Adrenal gland (tissue), 12 donors: Measurements from ENCODE around the gene DYNLT3. TPM values are rescaled to one million over a fixed set of nuclear protein-coding genes. Genes with fewer than 3 reads are reported as not detected.

ENCODE experiments used
- DNase-seq, 7 donors: peaks; one replicate each; pipeline ENCODE4 v3.0.0-alpha.2; 2019 to 2020
- H3K27ac ChIP-seq, 5 donors: fragments of 200-600 bp; sonication (generic) in 4 of 5; 1 replicate in 3 of 5; 2 replicates in 2 of 5; pipeline versions ENCODE4 v1.5.1 to v1.8.0; 2016 to 2020; ENCODE audit warnings: mild to moderate bottlenecking in 1 of 5
- H3K27me3 ChIP-seq: fragments of 200-600 bp; 2 replicates; pipeline ENCODE4 v1.8.0; 2021
- H3K36me3 ChIP-seq, 2 donors: fragments of 200-600 bp; replicated peaks in 1 of 2; 1 replicate in 1 of 2; 2 replicates in 1 of 2; pipeline versions ENCODE4 v1.5.1 to v1.8.0; 2018 to 2022
- H3K4me1 ChIP-seq, 2 donors: fragments of 200-600 bp; replicated peaks in 1 of 2; 1 replicate in 1 of 2; 2 replicates in 1 of 2; pipeline versions ENCODE4 v1.5.1 to v1.8.0; 2018 to 2021
- H3K4me3 ChIP-seq, 4 donors: fragments of 200-600 bp; sonication (generic) in 3 of 4; one replicate each; pipeline ENCODE4 v1.5.1; 2016 to 2018
- H3K9me3 ChIP-seq, 3 donors: fragments of 200-600 bp; sonication (generic) in 1 of 3; replicated peaks in 1 of 3; 1 replicate in 2 of 3; 2 replicates in 1 of 3; pipeline versions ENCODE4 v1.5.1 to v1.8.0; 2016 to 2021
- CTCF ChIP-seq, 6 experiments: fragments of 450-650 bp in 4 of 6; fragments of 200-600 bp in 2 of 6; sonication (generic) in 1 of 6; IDR thresholded peaks; 1 replicate in 5 of 6; 2 replicates in 1 of 6; pipeline versions ENCODE4 v1.5.1 to v1.8.0; 2016 to 2021; ENCODE audit warnings: antibody characterized with exemption in 6 of 6, mild to moderate bottlenecking in 2 of 6, moderate library complexity in 1 of 6
- POLR2A ChIP-seq, 2 donors: fragments of 450-650 bp; IDR thresholded peaks; one replicate each; pipeline ENCODE4 v1.6.1; 2017; ENCODE audit warnings: antibody characterized with exemption in 2 of 2, mild to moderate bottlenecking in 2 of 2, moderate library complexity in 1 of 2
- WGBS, 4 donors: extraction: QIAGEN DNeasy Blood & Tissue Kit in 2 of 4; methylation state at CpG; one replicate each; pipeline versions ENCODE4 v1.1.5 to v1.1.7; 2013 to 2017; 5-methylcytosine and 5-hydroxymethylcytosine counted together
- intact Hi-C, 2 donors: fragments of 100-400 bp; cut with DNase I; formaldehyde crosslinking; loops; one replicate each; pipeline versions ENCODE4 v1.14.1 to v1.15.0; 2022 to 2023
- polyA plus RNA-seq, 3 donors: library from polyadenylated mRNA; stranded (reverse); fragments of 200-250 nt in 2 of 3; fragments of 350-450 nt in 1 of 3; fragmentation: Illumina TruSeq in 1 of 3; extraction: RNeasy Lipid Tissue Mini Kit (QIAGEN cat#74804) in 1 of 3; gene quantifications; one replicate each; pipeline ENCODE4 v1.2.3, GENCODE V29; 2013 to 2014
- total RNA-seq, 9 donors: library from RNA; depleted of rRNA in 4 of 9; stranded (reverse); fragments of >200 nt in 4 of 9; fragments of 120-200 nt in 1 of 9; fragmentation: NEBNext Ultra II Directional in 1 of 9; extraction: Animal tissue kit (Norgen Biotek cat#: 25700) in 1 of 9; gene quantifications; one replicate each; pipeline versions ENCODE4 v1.1.0 to v1.2.4, GENCODE V29; 2013 to 2023
- donor health status: healthy with polysubstance abuse.
- donor health status: Bipolar disorder and iron deficiency.
- donor health status: DM: yes; HTN: yes; CAD: no.
- donor health status: DM: no; HTN: no; CAD: no.
- donor health status: DM: no; HTN: no; CAD: no.
- donor health status: DM: yes; HTN: yes; CAD: no.

DYNLT3 gene
- total and polyA plus RNA-seq, 12 donors, result 25.2 to 137 (median 51.4) TPM

- Histone ChIP-seq H3K4me1 (peaks cover 0 to 4% of the 10 kb centered on the region in 2 donors), H3K9me3 (no peaks in the 10 kb centered on the region), H3K4me3 (peak overlapping the region in 2 of 4 donors; percentile 59 to 75), H3K27me3 (no peaks in the 10 kb centered on the region), H3K27ac (peak overlapping the region in 4 of 5 donors; percentile 82 to 93 (median 86)), H3K36me3 (no peaks in the 10 kb centered on the region)
- TF ChIP-seq POLR2A (IDR thresholded peaks at IDR 0.05) (no peak), CTCF (IDR thresholded peaks at IDR 0.05) (no peak)
- no peak for DNase-seq
- WGBS, 4 donors, result 16 to 37% (median 22%) methylated on average over 3 to 5 of the region's 5 CpGs
- intact Hi-C loops, result no loop called here
Measured at GRCh38 chrX:37847733-37848197, 394 bp upstream of the DYNLT3 start.

GRCh38 chrX:37846558-37846933 lies 825 bp downstream of the DYNLT3 start:
- Histone ChIP-seq H3K4me1 (peaks cover 0 to 4% of the 10 kb centered on the region in 2 donors), H3K4me3 (peak overlapping the region in 3 of 4 donors; percentile 59 to 90 (median 75)), H3K36me3 (no peaks in the 10 kb centered on the region), H3K9me3 (no peaks in the 10 kb centered on the region), H3K27ac (peak overlapping the region in 4 of 5 donors; percentile 82 to 93 (median 86)), H3K27me3 (no peaks in the 10 kb centered on the region)
- intact Hi-C loops, result no loop called here
- no peak for DNase-seq
- TF ChIP-seq CTCF (IDR thresholded peaks at IDR 0.05) (no peak), POLR2A (IDR thresholded peaks at IDR 0.05) (no peak)
- WGBS, 4 donors, result 10 to 32% (median 19%) methylated on average over 1 of the region's 1 CpG

GRCh38 chrX:37846141-37846540 lies 1.2 kb downstream of the DYNLT3 start:
- TF ChIP-seq CTCF (IDR thresholded peaks at IDR 0.05) (no peak), POLR2A (IDR thresholded peaks at IDR 0.05) (no peak)
- peaks cover 0 to 4% of the 10 kb centered on the region in 2 donors for H3K4me1 ChIP-seq
- H3K36me3 ChIP-seq, result no peaks in the 10 kb centered on the region
- 71 to 79% (median 71%) methylated on average over 2 to 3 of the region's 3 CpGs for WGBS, 4 donors
- no peaks in the 10 kb centered on the region for H3K9me3 ChIP-seq
- no peaks in the 10 kb centered on the region for H3K27me3 ChIP-seq
- H3K4me3 ChIP-seq, result peak overlapping the region in 1 of 4 donors; percentile 75
- no peak for DNase-seq
- intact Hi-C loops, result no loop called here
- H3K27ac ChIP-seq, result peak overlapping the region in 1 of 5 donors; percentile 89

- Histone ChIP-seq H3K27ac (no peak overlapping the region), H3K9me3 (no peaks in the 10 kb centered on the region), H3K27me3 (no peaks in the 10 kb centered on the region), H3K36me3 (no peaks in the 10 kb centered on the region), H3K4me3 (no peak overlapping the region), H3K4me1 (peaks cover 0 to 4% of the 10 kb centered on the region in 2 donors)
- intact Hi-C loops, result no loop called here
- DNase-seq, result no peak
- TF ChIP-seq POLR2A (IDR thresholded peaks at IDR 0.05) (no peak), CTCF (IDR thresholded peaks at IDR 0.05) (no peak)
Measured at GRCh38 chrX:37844622-37845021, 2.7 kb downstream of the DYNLT3 start.
